OCI-LY1 (cell line): ENCODE data around the gene IL17RD.

Experiments
- H2AFZ ChIP-seq: fragments of 200-600 bp; sonication (generic), shearing (Covaris generic); 2 replicates; pipeline ENCODE4 v1.6.0; 2014; ENCODE audit warnings: antibody characterized with exemption, mild to moderate bottlenecking, low read length
- H3F3A ChIP-seq: fragments of 200-600 bp; sonication (generic), shearing (Covaris generic); 2 replicates; pipeline ENCODE4 v1.6.0; 2014; ENCODE audit warnings: mild to moderate bottlenecking, antibody characterized with exemption, low read length, moderate library complexity; ENCODE audit not compliant: insufficient read depth
- H3K27ac ChIP-seq: fragments of 200-600 bp; sonication (generic); 2 replicates; pipeline ENCODE4 v1.5.1; 2014; ENCODE audit warnings: low read length, mixed run types, mild to moderate bottlenecking, low read depth; ENCODE audit not compliant: poor library complexity, severe bottlenecking
- H3K27me3 ChIP-seq: fragments of 200-600 bp; sonication (generic); 2 replicates; pipeline ENCODE4 v1.6.0; 2014; ENCODE audit warnings: antibody characterized with exemption, mild to moderate bottlenecking, low read length, moderate library complexity; ENCODE audit not compliant: insufficient read depth
- H3K36me3 ChIP-seq: fragments of 200-600 bp; sonication (generic); 2 replicates; pipeline ENCODE4 v1.6.1; 2014; ENCODE audit warnings: mild to moderate bottlenecking, antibody characterized with exemption, low read length, moderate library complexity, mixed read lengths; ENCODE audit not compliant: insufficient read depth
- H3K4me1 ChIP-seq: fragments of 200-600 bp; sonication (generic); 2 replicates; pipeline ENCODE4 v1.5.1; 2014; ENCODE audit warnings: mild to moderate bottlenecking, low read length, moderate library complexity; ENCODE audit not compliant: insufficient read depth, severe bottlenecking
- H3K4me2 ChIP-seq: fragments of 200-600 bp; sonication (generic), shearing (Covaris generic); 2 replicates; pipeline ENCODE4 v1.6.1; 2014; ENCODE audit warnings: low read length
- H3K4me3 ChIP-seq: fragments of 200-600 bp; sonication (generic); 2 replicates; pipeline ENCODE4 v1.5.1; 2014; ENCODE audit warnings: low read length, low read depth, mild to moderate bottlenecking, mixed read lengths; ENCODE audit not compliant: poor library complexity, severe bottlenecking
- H3K79me2 ChIP-seq: fragments of 200-600 bp; shearing (Covaris generic); 2 replicates; pipeline ENCODE4 v1.6.1; 2016; ENCODE audit warnings: mixed run types, low read length, mixed read lengths; ENCODE audit not compliant: insufficient read depth
- H3K9ac ChIP-seq: fragments of 200-600 bp; sonication (generic), shearing (Covaris generic); 2 replicates; pipeline ENCODE4 v1.6.1; 2014; ENCODE audit warnings: mild to moderate bottlenecking, low read length, mixed read lengths
- H3K9me2 ChIP-seq: fragments of 200-600 bp; sonication (generic), shearing (Covaris generic); 2 replicates; pipeline ENCODE4 v1.6.1; 2014; ENCODE audit warnings: low read depth, mild to moderate bottlenecking, low read length, mixed read lengths
- H3K9me3 ChIP-seq: fragments of 200-600 bp; shearing (Covaris generic); 2 replicates; pipeline ENCODE4 v1.6.1; 2014; ENCODE audit warnings: low read length, mixed read lengths
- H4K20me1 ChIP-seq: fragments of 200-600 bp; sonication (generic), shearing (Covaris generic); 2 replicates; pipeline ENCODE4 v1.6.0; 2016; ENCODE audit warnings: mild to moderate bottlenecking, low read length; ENCODE audit not compliant: insufficient read depth
- EZH2 ChIP-seq: fragments of 200-600 bp; sonication (generic), shearing (Covaris generic); IDR thresholded peaks from 2 replicates; pipeline ENCODE4 v1.8.0; 2017; ENCODE audit warnings: borderline replicate concordance, mixed run types, mild to moderate bottlenecking, antibody characterized with exemption, low read length, moderate library complexity, mixed read lengths
- TF ChIP-seq, protein P1 (sequence below): fragments of 200-600 bp; sonication (generic), shearing (Covaris generic); IDR thresholded peaks from 2 replicates; pipeline ENCODE4 v1.5.1; 2017; ENCODE audit warnings: mild to moderate bottlenecking, antibody characterized with exemption, low read length, moderate library complexity, mixed read lengths

Gene IL17RD

DNA sequence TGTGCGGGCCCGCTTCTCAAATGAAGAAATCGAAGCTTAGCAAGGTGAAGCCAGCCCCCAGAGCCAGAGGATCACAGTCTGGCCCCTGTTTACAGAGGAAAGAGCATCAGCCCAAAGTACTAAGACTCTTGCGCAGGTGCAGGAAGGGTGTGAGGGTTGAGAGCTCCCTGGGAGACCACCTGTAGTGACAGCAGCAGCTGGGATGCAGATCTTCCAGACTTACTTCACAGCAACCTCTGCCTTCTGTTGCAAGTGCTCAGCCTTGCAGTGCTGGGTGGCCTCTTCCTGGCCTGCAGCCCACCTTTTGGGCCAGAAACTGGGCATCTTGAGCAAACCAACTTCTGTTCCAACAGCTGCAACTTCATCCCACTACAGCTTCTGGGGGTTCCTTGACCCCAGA is 85.0 kb downstream of the IL17RD start:
- Histone ChIP-seq H2AFZ (no peak overlapping the region), H3K4me1 (peaks cover 23% of the 10 kb centered on the region), H3K79me2 (no peaks in the 10 kb centered on the region), H3K4me2 (no peak overlapping the region), H3K36me3 (no peaks in the 10 kb centered on the region), H3K27ac (no peak overlapping the region), H3K9ac (no peak overlapping the region), H3K9me2 (no peaks in the 10 kb centered on the region), H3K9me3 (no peaks in the 10 kb centered on the region), H3K27me3 (no peaks in the 10 kb centered on the region), H3F3A (no peaks in the 10 kb centered on the region), H3K4me3 (no peak overlapping the region), H4K20me1 (no peaks in the 10 kb centered on the region)
- TF ChIP-seq EZH2: no peak
- TF ChIP-seq, protein P1, sequence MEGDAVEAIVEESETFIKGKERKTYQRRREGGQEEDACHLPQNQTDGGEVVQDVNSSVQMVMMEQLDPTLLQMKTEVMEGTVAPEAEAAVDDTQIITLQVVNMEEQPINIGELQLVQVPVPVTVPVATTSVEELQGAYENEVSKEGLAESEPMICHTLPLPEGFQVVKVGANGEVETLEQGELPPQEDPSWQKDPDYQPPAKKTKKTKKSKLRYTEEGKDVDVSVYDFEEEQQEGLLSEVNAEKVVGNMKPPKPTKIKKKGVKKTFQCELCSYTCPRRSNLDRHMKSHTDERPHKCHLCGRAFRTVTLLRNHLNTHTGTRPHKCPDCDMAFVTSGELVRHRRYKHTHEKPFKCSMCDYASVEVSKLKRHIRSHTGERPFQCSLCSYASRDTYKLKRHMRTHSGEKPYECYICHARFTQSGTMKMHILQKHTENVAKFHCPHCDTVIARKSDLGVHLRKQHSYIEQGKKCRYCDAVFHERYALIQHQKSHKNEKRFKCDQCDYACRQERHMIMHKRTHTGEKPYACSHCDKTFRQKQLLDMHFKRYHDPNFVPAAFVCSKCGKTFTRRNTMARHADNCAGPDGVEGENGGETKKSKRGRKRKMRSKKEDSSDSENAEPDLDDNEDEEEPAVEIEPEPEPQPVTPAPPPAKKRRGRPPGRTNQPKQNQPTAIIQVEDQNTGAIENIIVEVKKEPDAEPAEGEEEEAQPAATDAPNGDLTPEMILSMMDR: no peak

- Histone ChIP-seq H3K27me3 (no peaks in the 10 kb centered on the region), H3K9ac (peak overlapping the region; percentile 56; the same call in 1 of the 2 replicates), H2AFZ (no peak overlapping the region), H3K4me3 (peak overlapping the region; percentile 77), H4K20me1 (no peaks in the 10 kb centered on the region), H3K79me2 (no peaks in the 10 kb centered on the region), H3F3A (no peaks in the 10 kb centered on the region), H3K27ac (no peak overlapping the region), H3K9me3 (no peaks in the 10 kb centered on the region), H3K9me2 (no peaks in the 10 kb centered on the region), H3K36me3 (no peaks in the 10 kb centered on the region), H3K4me1 (peaks cover 23% of the 10 kb centered on the region), H3K4me2 (peak overlapping the region; percentile 77)
- TF ChIP-seq EZH2: no peak
- TF ChIP-seq, protein P1: no peak
These were observed 85.7 kb downstream of the IL17RD start for GRCh38 chr3:57079474-57079831.

- TF ChIP-seq, protein P1: peak; percentile 35; the same call in 1 of the 2 replicates
- TF ChIP-seq EZH2: no peak
- Histone ChIP-seq H3K4me2 (peak overlapping the region; percentile 77), H3K9me2 (no peaks in the 10 kb centered on the region), H3K9me3 (no peaks in the 10 kb centered on the region), H3K4me3 (peak overlapping the region; percentile 77), H3F3A (no peaks in the 10 kb centered on the region), H3K4me1 (peaks cover 24% of the 10 kb centered on the region), H2AFZ (no peak overlapping the region), H3K79me2 (no peaks in the 10 kb centered on the region), H4K20me1 (no peaks in the 10 kb centered on the region), H3K36me3 (no peaks in the 10 kb centered on the region), H3K9ac (peak overlapping the region; percentile 70), H3K27ac (peak overlapping the region; percentile 33), H3K27me3 (no peaks in the 10 kb centered on the region)
These were observed 86.3 kb downstream of the IL17RD start for GRCh38 chr3:57078635-57079473.
